A549 (cell line): ENCODE measurements around the gene CRELD1. TPM values are rescaled to one million over a fixed set of nuclear protein-coding genes. Genes with fewer than 3 reads are reported as not detected.

Source experiments
- ATAC-seq, 2 experiments: fragments of 200-7000 bp in 1 of 2; fragments of >200 bp in 1 of 2; cut with Nextera tagmentation in 1 of 2; cut with Tn5 transposase in 1 of 2; 3 replicates each; pipeline versions ENCODE4 v1.8.0 to v1.9.1; 2018 to 2020; ENCODE audit warnings: mild to moderate bottlenecking in 1 of 2, moderate library complexity in 1 of 2
- CTCF ChIA-PET: fragments of 300-600 bp; sonication (Branson Sonifier 250); formaldehyde crosslinking; extraction: SDS; loops from one replicate; lab custom pipeline; 2021; ENCODE audit warnings: antibody characterized with exemption, inconsistent platforms; lab: Yijun Ruan, JAX
- POLR2A ChIA-PET: fragments of 350-600 bp; formaldehyde crosslinking; extraction: SDS; loops from one replicate; lab custom pipeline; 2021; ENCODE audit warnings: antibody characterized with exemption, inconsistent platforms; lab: Yijun Ruan, JAX
- DNase-seq, 2 experiments: peaks; one replicate each; pipeline versions ENCODE4 v3.0.0 to v3.0.0-alpha.2; 2011 to 2016; ENCODE audit warnings: low read depth in 1 of 2, low spot score in 1 of 2
- FAIRE-seq: peaks from 2 replicates; lab custom pipeline; 2011; peaks lifted over from hg19 to GRCh38; lab: Jason Lieb, UNC
- H3K27ac ChIP-seq, 2 experiments: fragments of >200 bp; sonication (Bioruptor Twin); formaldehyde crosslinking; 3 replicates each; pipeline ENCODE4 v1.5.1; 2016 to 2017
- H3K4me1 ChIP-seq: fragments of >200 bp; sonication (Bioruptor Twin); formaldehyde crosslinking; 3 replicates; pipeline ENCODE4 v1.6.1; 2016
- H3K4me2 ChIP-seq: fragments of >200 bp; sonication (Bioruptor Twin); formaldehyde crosslinking; 3 replicates; pipeline ENCODE4 v1.6.1; 2016
- H3K4me3 ChIP-seq: fragments of >200 bp; sonication (Bioruptor Twin); formaldehyde crosslinking; 3 replicates; pipeline ENCODE4 v1.5.1; 2016
- H3K9me3 ChIP-seq: fragments of >200 bp; sonication (Bioruptor Twin); formaldehyde crosslinking; 3 replicates; pipeline ENCODE4 v1.6.1; 2016
- BHLHE40 ChIP-seq: IDR thresholded peaks from 2 replicates; pipeline ENCODE4 v1.6.1; 2012; ENCODE audit warnings: low read depth, low read length, inconsistent platforms
- CBX2 ChIP-seq: fragments of 200-600 bp; sonication (generic); IDR thresholded peaks from 2 replicates; pipeline ENCODE4 v1.6.1; 2016; ENCODE audit warnings: low read depth, mild to moderate bottlenecking, borderline replicate concordance
- E2F6 ChIP-seq: IDR thresholded peaks from 2 replicates; pipeline ENCODE4 v1.6.1; 2012; ENCODE audit warnings: low read depth, borderline replicate concordance
- EHMT2 ChIP-seq: fragments of 200-600 bp; sonication (generic); IDR thresholded peaks from 2 replicates; pipeline ENCODE4 v1.6.1; 2016; ENCODE audit warnings: antibody characterized with exemption, low read depth, mild to moderate bottlenecking, moderate library complexity
- ELK1 ChIP-seq: fragments of 150-350 bp; IDR thresholded peaks from 2 replicates; pipeline ENCODE4 v1.6.1; 2014; ENCODE audit warnings: low read depth, mild to moderate bottlenecking, low read length
- EP300 ChIP-seq, 2 experiments: fragments of >200 bp; sonication (Bioruptor Twin); formaldehyde crosslinking; IDR thresholded peaks; 2 replicates in 1 of 2; 3 replicates in 1 of 2; pipeline ENCODE4 v1.6.1; 2016 to 2017
- FOXS1 ChIP-seq: fragments of 250-450 bp; sonication (Bioruptor Pico); IDR thresholded peaks from 2 replicates; pipeline ENCODE4 v1.5.0; 2020; ENCODE audit warnings: mild to moderate bottlenecking, moderate library complexity
- JUNB ChIP-seq: fragments of >200 bp; sonication (Bioruptor Twin); formaldehyde crosslinking; IDR thresholded peaks from 2 replicates; pipeline ENCODE4 v1.6.1; 2016
- KDM5A ChIP-seq: fragments of 200-600 bp; sonication (generic); IDR thresholded peaks from 2 replicates; pipeline ENCODE4 v1.6.1; 2016; ENCODE audit warnings: antibody characterized with exemption, mild to moderate bottlenecking
- NPAS2 ChIP-seq: fragments of 250-450 bp; sonication (Bioruptor Pico); IDR thresholded peaks from 2 replicates; pipeline ENCODE4 v1.8.0; 2022; ENCODE audit warnings: mild to moderate bottlenecking, moderate library complexity, borderline replicate concordance
- POLR2A ChIP-seq: IDR thresholded peaks from 2 replicates; pipeline ENCODE4 v1.6.1; 2012; ENCODE audit warnings: mild to moderate bottlenecking, low read length
- POLR2AphosphoS2 ChIP-seq: conservative IDR thresholded peaks from 2 replicates; pipeline ENCODE4 v1.6.1; 2012; ENCODE audit warnings: low read length, improper control_type of control experiment, inconsistent platforms
- RAD21 ChIP-seq, 2 experiments: fragments of >200 bp in 1 of 2; sonication (Bioruptor Twin) in 1 of 2; formaldehyde crosslinking in 1 of 2; IDR thresholded peaks in 1 of 2; conservative IDR thresholded peaks in 1 of 2; 2 replicates in 1 of 2; 3 replicates in 1 of 2; pipeline ENCODE4 v1.6.1; 2012 to 2018; ENCODE audit warnings: inconsistent platforms in 1 of 2
- RCOR1 ChIP-seq: fragments of 150-350 bp; IDR thresholded peaks from 2 replicates; pipeline ENCODE4 v1.6.1; 2014; ENCODE audit warnings: antibody characterized with exemption, low read length, low read depth
- SMC3 ChIP-seq: fragments of >200 bp; sonication (Bioruptor Twin); formaldehyde crosslinking; IDR thresholded peaks from 3 replicates; pipeline ENCODE4 v1.6.1; 2018; ENCODE audit warnings: inconsistent platforms
- SREBF2 ChIP-seq: fragments of 450-650 bp; IDR thresholded peaks from 2 replicates; pipeline ENCODE4 v1.6.1; 2014; ENCODE audit warnings: mild to moderate bottlenecking, moderate library complexity
- ZNF302 ChIP-seq: fragments of 250-450 bp; sonication (Bioruptor Pico); IDR thresholded peaks from 2 replicates; pipeline ENCODE4 v1.9.0; 2021; ENCODE audit warnings: inconsistent platforms, mild to moderate bottlenecking, moderate library complexity
- WGBS: methylation state at CpG from one replicate; pipeline ENCODE4 v1.1.6; 2017; ENCODE audit errors: missing lambda C conversion rate; 5-methylcytosine and 5-hydroxymethylcytosine counted together
- polyA plus RNA-seq, 4 experiments: library from polyadenylated mRNA; depleted of rRNA in 3 of 4; stranded (reverse); fragments of >200 nt; fragmentation: RNase III in 1 of 4; extraction: RNeasy Plus Mini Kit Qiagen cat#74134 plus additional on column Dnase treatment in 1 of 4; gene quantifications; 2 replicates in 3 of 4; 3 replicates in 1 of 4; pipeline ENCODE4 v1.2.3, GENCODE V29; 2011 to 2017
- TF ChIP-seq, protein P1 (sequence below): IDR thresholded peaks from 2 replicates; pipeline ENCODE4 v1.6.1; 2012
- TF ChIP-seq, protein P2 (sequence below): fragments of 200-600 bp; sonication (generic); IDR thresholded peaks from 2 replicates; pipeline ENCODE4 v1.6.1; 2016; ENCODE audit warnings: antibody characterized with exemption, mild to moderate bottlenecking, moderate library complexity
- TF ChIP-seq, protein P3 (sequence below): fragments of 250-450 bp; sonication (Bioruptor Pico); IDR thresholded peaks from 2 replicates; pipeline ENCODE4 v1.5.0; 2021; ENCODE audit warnings: mild to moderate bottlenecking, moderate library complexity, borderline replicate concordance

CRELD1 gene
- polyA plus RNA-seq, 2 of the 4 experiments (the other 2 are of a cell fraction), result 11.1 to 13.9 TPM

DNA sequence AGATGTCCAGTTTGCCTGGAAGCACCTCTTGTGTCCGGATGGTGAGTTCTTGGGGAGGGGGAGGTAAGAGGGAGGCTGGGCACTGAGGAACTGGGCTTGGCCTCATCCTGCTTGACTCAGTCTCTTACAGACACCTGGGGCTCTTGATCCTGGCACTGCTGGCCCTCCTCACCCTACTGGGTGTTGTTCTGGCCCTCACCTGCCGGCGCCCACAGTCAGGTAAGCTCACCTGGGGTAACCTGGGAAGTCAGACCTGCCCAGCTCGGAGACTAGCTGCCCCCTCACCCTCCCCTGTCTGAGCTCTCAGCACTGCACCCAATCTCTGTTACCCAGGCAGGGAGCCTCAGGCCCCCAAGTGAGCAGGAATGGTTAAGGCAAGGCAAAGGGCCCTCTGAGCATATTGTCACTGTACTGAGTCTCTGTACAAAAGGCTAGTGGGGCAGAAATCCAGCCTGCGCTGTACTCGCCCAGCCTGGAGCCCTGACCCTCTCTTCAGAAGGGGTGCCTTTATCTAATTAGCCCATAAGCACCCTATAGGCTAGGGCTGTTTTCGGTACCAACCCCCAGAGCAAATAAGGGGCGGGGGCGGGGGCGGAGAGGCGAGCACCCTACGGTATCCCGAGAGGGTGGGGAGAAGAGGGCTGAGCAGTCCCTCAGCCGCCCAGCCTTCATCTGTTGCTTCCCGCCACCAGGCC is 18.9 kb upstream of the CRELD1 start (continued):
- TF ChIP-seq, protein P1, sequence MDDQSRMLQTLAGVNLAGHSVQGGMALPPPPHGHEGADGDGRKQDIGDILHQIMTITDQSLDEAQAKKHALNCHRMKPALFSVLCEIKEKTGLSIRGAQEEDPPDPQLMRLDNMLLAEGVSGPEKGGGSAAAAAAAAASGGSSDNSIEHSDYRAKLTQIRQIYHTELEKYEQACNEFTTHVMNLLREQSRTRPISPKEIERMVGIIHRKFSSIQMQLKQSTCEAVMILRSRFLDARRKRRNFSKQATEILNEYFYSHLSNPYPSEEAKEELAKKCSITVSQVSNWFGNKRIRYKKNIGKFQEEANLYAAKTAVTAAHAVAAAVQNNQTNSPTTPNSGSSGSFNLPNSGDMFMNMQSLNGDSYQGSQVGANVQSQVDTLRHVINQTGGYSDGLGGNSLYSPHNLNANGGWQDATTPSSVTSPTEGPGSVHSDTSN, result no peak

GRCh38 chr3:9915254-9916141 is 18.1 kb upstream of the CRELD1 start:
- CTCF ChIA-PET, result interaction anchor here (0.7 to 11.4 kb wide), 7 partner anchors 15 to 72 kb away, joined by 3 to 73 read pairs (median 6); partner anchors contain the start of genes CRELD1, JAGN1 and RPUSD3
- peak overlapping the region; percentile 43 for H3K4me3 ChIP-seq
- no peak for FAIRE-seq
- TF ChIP-seq, protein P2, sequence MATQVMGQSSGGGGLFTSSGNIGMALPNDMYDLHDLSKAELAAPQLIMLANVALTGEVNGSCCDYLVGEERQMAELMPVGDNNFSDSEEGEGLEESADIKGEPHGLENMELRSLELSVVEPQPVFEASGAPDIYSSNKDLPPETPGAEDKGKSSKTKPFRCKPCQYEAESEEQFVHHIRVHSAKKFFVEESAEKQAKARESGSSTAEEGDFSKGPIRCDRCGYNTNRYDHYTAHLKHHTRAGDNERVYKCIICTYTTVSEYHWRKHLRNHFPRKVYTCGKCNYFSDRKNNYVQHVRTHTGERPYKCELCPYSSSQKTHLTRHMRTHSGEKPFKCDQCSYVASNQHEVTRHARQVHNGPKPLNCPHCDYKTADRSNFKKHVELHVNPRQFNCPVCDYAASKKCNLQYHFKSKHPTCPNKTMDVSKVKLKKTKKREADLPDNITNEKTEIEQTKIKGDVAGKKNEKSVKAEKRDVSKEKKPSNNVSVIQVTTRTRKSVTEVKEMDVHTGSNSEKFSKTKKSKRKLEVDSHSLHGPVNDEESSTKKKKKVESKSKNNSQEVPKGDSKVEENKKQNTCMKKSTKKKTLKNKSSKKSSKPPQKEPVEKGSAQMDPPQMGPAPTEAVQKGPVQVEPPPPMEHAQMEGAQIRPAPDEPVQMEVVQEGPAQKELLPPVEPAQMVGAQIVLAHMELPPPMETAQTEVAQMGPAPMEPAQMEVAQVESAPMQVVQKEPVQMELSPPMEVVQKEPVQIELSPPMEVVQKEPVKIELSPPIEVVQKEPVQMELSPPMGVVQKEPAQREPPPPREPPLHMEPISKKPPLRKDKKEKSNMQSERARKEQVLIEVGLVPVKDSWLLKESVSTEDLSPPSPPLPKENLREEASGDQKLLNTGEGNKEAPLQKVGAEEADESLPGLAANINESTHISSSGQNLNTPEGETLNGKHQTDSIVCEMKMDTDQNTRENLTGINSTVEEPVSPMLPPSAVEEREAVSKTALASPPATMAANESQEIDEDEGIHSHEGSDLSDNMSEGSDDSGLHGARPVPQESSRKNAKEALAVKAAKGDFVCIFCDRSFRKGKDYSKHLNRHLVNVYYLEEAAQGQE, result no peak
- TF ChIP-seq E2F6 (peak; percentile 76), EP300 (IDR thresholded peaks at IDR 0.05) (no peak), BHLHE40 (no peak), POLR2AphosphoS2 (no peak)
- TF ChIP-seq, all 56 proteins: peak for 1
- Histone ChIP-seq H3K4me2 (peak overlapping the region; percentile 98), H3K4me1 (peaks cover 40% of the 10 kb centered on the region), H3K27ac (peak overlapping the region; percentile 84 to 89), H3K9me3 (no peaks in the 10 kb centered on the region)
- 80% methylated on average over 86 of the region's 99 CpGs for WGBS
- ATAC-seq (peak; percentile 10 to 24; a peak in 4 of 6 replicates), DNase-seq (no peak)
- POLR2A ChIA-PET, result interaction anchor here (1.2 to 1.5 kb wide), 2 partner anchors 32 to 123 kb away, joined by 3 read pairs; partner anchors contain the start of gene ARPC4

- H3K27ac ChIP-seq, result peak overlapping the region; percentile 84 to 89
- H3K9me3 ChIP-seq, result no peaks in the 10 kb centered on the region
- DNase-seq (no peak), FAIRE-seq (no peak), ATAC-seq (peak in 1 of 2 experiments; percentile 13; a peak in 3 of 6 replicates)
- H3K4me2 ChIP-seq, result peak overlapping the region; percentile 98
- H3K4me3 ChIP-seq, result peak overlapping the region; percentile 47
- ChIA-PET CTCF (interaction anchor here (0.9 to 11.4 kb wide), 5 partner anchors 16 to 111 kb away, joined by 3 to 73 read pairs (median 4); partner anchors contain the start of genes CRELD1 and JAGN1), POLR2A (interaction anchor here (1.2 to 1.5 kb wide), 2 partner anchors 33 to 123 kb away, joined by 3 read pairs; partner anchors contain the start of gene ARPC4)
- TF ChIP-seq, protein P3, sequence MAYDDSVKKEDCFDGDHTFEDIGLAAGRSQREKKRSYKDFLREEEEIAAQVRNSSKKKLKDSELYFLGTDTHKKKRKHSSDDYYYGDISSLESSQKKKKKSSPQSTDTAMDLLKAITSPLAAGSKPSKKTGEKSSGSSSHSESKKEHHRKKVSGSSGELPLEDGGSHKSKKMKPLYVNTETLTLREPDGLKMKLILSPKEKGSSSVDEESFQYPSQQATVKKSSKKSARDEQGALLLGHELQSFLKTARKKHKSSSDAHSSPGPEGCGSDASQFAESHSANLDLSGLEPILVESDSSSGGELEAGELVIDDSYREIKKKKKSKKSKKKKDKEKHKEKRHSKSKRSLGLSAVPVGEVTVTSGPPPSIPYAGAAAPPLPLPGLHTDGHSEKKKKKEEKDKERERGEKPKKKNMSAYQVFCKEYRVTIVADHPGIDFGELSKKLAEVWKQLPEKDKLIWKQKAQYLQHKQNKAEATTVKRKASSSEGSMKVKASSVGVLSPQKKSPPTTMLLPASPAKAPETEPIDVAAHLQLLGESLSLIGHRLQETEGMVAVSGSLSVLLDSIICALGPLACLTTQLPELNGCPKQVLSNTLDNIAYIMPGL, result no peak
- TF ChIP-seq EHMT2, result no peak
- no peak for TF ChIP-seq RCOR1
- no peak for TF ChIP-seq RAD21 (conservative IDR thresholded peaks at IDR 0.05 in 1 of 2, IDR thresholded peaks at IDR 0.05 in 1 of 2)
- no peak for TF ChIP-seq JUNB
- no peak for TF ChIP-seq ELK1
- no peak for TF ChIP-seq CBX2
- TF ChIP-seq KDM5A, result no peak
- no peak for TF ChIP-seq SMC3
- no peak for TF ChIP-seq BHLHE40
- TF ChIP-seq NPAS2 (CRISPR knock-in tag), result no peak
- TF ChIP-seq FOXS1 (CRISPR knock-in tag), result no peak
- no peak for TF ChIP-seq SREBF2
- TF ChIP-seq POLR2A, result no peak
- TF ChIP-seq ZNF302, result no peak
- 68% methylated on average over 6 of the region's 7 CpGs for WGBS
- H3K4me1 ChIP-seq, result peaks cover 40% of the 10 kb centered on the region
Measured at GRCh38 chr3:9916346-9916733, 17.3 kb upstream of the CRELD1 start.
